Cerebellar cortex (tissue), 1 donor: Measurements from ENCODE around the gene CMTM5.
"Not testable (repeated sequence)": the region's sequence is repeated elsewhere in the genome, so short reads cannot be mapped to it uniquely, and the experiment has no call there.

Source experiments
- DNase-seq: peaks from one replicate; pipeline ENCODE4 v3.0.0-alpha.2; 2015; ENCODE audit warnings: low spot score

CMTM5 gene

GRCh38 chr14:23414906-23415820, 38.3 kb downstream of the CMTM5 start:
- DNase-seq: no peak

GRCh38 chr14:23415821-23416778, 39.3 kb downstream of the CMTM5 start:
- DNase-seq: no peak

- DNase-seq: no peak
Measured at GRCh38 chr14:23416801-23417200, 40.0 kb downstream of the CMTM5 start.

- not testable (repeated sequence) for DNase-seq
Measured at GRCh38 chr14:23417269-23417668, 40.4 kb downstream of the CMTM5 start.

- no peak for DNase-seq
Measured at GRCh38 chr14:23418021-23418420, 41.2 kb downstream of the CMTM5 start.

GRCh38 chr14:23419646-23420045, 42.8 kb downstream of the CMTM5 start:
- DNase-seq: not testable (repeated sequence)

GRCh38 chr14:23421594-23421993, 44.7 kb downstream of the CMTM5 start:
- DNase-seq: no peak

- no peak for DNase-seq
Measured at GRCh38 chr14:23423657-23424056, 46.8 kb downstream of the CMTM5 start.

GRCh38 chr14:23425169-23425568, 48.3 kb downstream of the CMTM5 start:
- DNase-seq: no peak

- DNase-seq: not testable (repeated sequence)
Measured at GRCh38 chr14:23425798-23426197, 49.0 kb downstream of the CMTM5 start.

GRCh38 chr14:23428686-23429495, 52.0 kb downstream of the CMTM5 start:
- DNase-seq: no peak
